Lung (tissue), 12 donors: ENCODE measurements around the gene PSAPL1. TPM values are rescaled to one million over a fixed set of nuclear protein-coding genes. Genes with fewer than 3 reads are reported as not detected.

Source experiments
- ATAC-seq: fragments of 200-7000 bp; cut with Tn5 transposase; one replicate; pipeline ENCODE4 v1.9.1; 2020; ENCODE audit warnings: moderate number of reproducible peaks; ENCODE audit not compliant: insufficient read depth, low FRiP score
- DNase-seq, 3 donors: peaks; one replicate each; pipeline ENCODE4 v3.0.0-alpha.2; 2013 to 2017
- H3K27ac ChIP-seq, 2 donors: one replicate each; pipeline ENCODE4 v1.5.1; 2013; ENCODE audit warnings: mild to moderate bottlenecking in 2 of 2, moderate library complexity in 2 of 2, control low read depth in 1 of 2, inconsistent platforms in 1 of 2, low read depth in 1 of 2, low read length in 1 of 2
- H3K27me3 ChIP-seq, 3 donors: one replicate each; pipeline ENCODE4 v1.5.1; 2013; ENCODE audit warnings: low read length in 2 of 3; ENCODE audit not compliant: control insufficient read depth in 3 of 3, insufficient read depth in 3 of 3
- H3K36me3 ChIP-seq, 4 donors: one replicate each; pipeline ENCODE4 v1.5.1; 2013; ENCODE audit warnings: low read length in 4 of 4, mild to moderate bottlenecking in 1 of 4, moderate library complexity in 1 of 4; ENCODE audit not compliant: control insufficient read depth in 4 of 4, insufficient read depth in 4 of 4
- H3K4me1 ChIP-seq, 5 donors: one replicate each; pipeline ENCODE4 v1.5.1; 2013; ENCODE audit warnings: low read length in 5 of 5, mild to moderate bottlenecking in 2 of 5, moderate library complexity in 1 of 5; ENCODE audit not compliant: control insufficient read depth in 5 of 5, insufficient read depth in 5 of 5
- H3K4me3 ChIP-seq: one replicate; pipeline ENCODE4 v1.5.1; 2013; ENCODE audit warnings: mild to moderate bottlenecking, control low read depth, moderate library complexity
- H3K9ac ChIP-seq, 2 donors: one replicate each; pipeline ENCODE4 v1.5.1; 2013; ENCODE audit warnings: low read length in 2 of 2, control low read depth in 1 of 2; ENCODE audit not compliant: insufficient read depth in 1 of 2
- H3K9me3 ChIP-seq, 4 donors: one replicate each; pipeline ENCODE4 v1.5.1; 2013; ENCODE audit warnings: low read length in 3 of 4, mild to moderate bottlenecking in 1 of 4, moderate library complexity in 1 of 4; ENCODE audit not compliant: control insufficient read depth in 4 of 4, insufficient read depth in 3 of 4
- CTCF ChIP-seq: IDR thresholded peaks from 2 replicates; pipeline ENCODE4 v1.5.1; 2012; ENCODE audit warnings: mild to moderate bottlenecking; ENCODE audit errors: control extremely low read depth, extremely low read depth
- WGBS, 2 donors: extraction: QIAGEN DNeasy Blood & Tissue Kit; methylation state at CpG; one replicate each; pipeline ENCODE4 v1.1.7; 2013; 5-methylcytosine and 5-hydroxymethylcytosine counted together
- polyA plus RNA-seq, 2 donors: library from polyadenylated mRNA; stranded (reverse); fragments of 200-250 nt; gene quantifications; one replicate each; pipeline ENCODE4 v1.2.1, GENCODE V29; 2013
- total RNA-seq, 2 donors: library from RNA; depleted of rRNA in 1 of 2; stranded (reverse); fragments of >200 nt in 1 of 2; gene quantifications; one replicate each; pipeline ENCODE4 v1.2.1, GENCODE V29; 2014 to 2021
- donor health status: control.
- donor health status: control.
- donor health status: Bipolar disorder and iron deficiency.
- donor health status: healthy.
- donor health status: DM: yes; HTN: yes; CAD: no.

Gene PSAPL1
- total and polyA plus RNA-seq, 4 donors = 0.06 to 0.55 (median 0.24) TPM; not detected in 1

GRCh38 chr4:7466215-7466614, 31.5 kb upstream of the PSAPL1 start:
- Histone ChIP-seq H3K4me3 (no peak overlapping the region), H3K27ac (no peak overlapping the region), H3K27me3 (no peaks in the 10 kb centered on the region), H3K9ac (no peak overlapping the region), H3K36me3 (no peaks in the 10 kb centered on the region), H3K9me3 (peaks cover 0 to 10% (median 0%) of the 10 kb centered on the region in 4 donors), H3K4me1 (peaks cover 0 to 4% (median 0%) of the 10 kb centered on the region in 5 donors)
- DNase-seq (no peak), ATAC-seq (no peak)
- WGBS, 2 donors = 81 to 89% methylated on average over 8 of the region's 8 CpGs
- TF ChIP-seq CTCF = no peak

GRCh38 chr4:7465017-7465416, 30.3 kb upstream of the PSAPL1 start:
- no peak for DNase-seq
- Histone ChIP-seq H3K27ac (no peak overlapping the region), H3K4me1 (peaks cover 0 to 4% (median 0%) of the 10 kb centered on the region in 5 donors), H3K27me3 (no peaks in the 10 kb centered on the region), H3K9ac (no peak overlapping the region), H3K9me3 (peaks cover 0 to 10% (median 0%) of the 10 kb centered on the region in 4 donors), H3K36me3 (no peaks in the 10 kb centered on the region), H3K4me3 (no peak overlapping the region)
- 81 to 93% methylated on average over 9 of the region's 9 CpGs for WGBS, 2 donors
- TF ChIP-seq CTCF = no peak
- no peak for ATAC-seq

GRCh38 chr4:7464259-7464655, 29.5 kb upstream of the PSAPL1 start:
- Histone ChIP-seq H3K4me3 (no peak overlapping the region), H3K9me3 (peaks cover 0 to 10% (median 0%) of the 10 kb centered on the region in 4 donors), H3K27me3 (no peaks in the 10 kb centered on the region), H3K36me3 (no peaks in the 10 kb centered on the region), H3K4me1 (peaks cover 0 to 4% (median 0%) of the 10 kb centered on the region in 5 donors), H3K9ac (no peak overlapping the region), H3K27ac (no peak overlapping the region)
- DNase-seq (no peak), ATAC-seq (no peak)
- 89 to 90% methylated on average over 5 of the region's 5 CpGs for WGBS, 2 donors
- no peak for TF ChIP-seq CTCF
